GM21515 (cell line): ENCODE data around the gene LGALS4.
"Not testable (repeated sequence)": the region's sequence is repeated elsewhere in the genome, so short reads cannot be mapped to it uniquely, and the experiment has no call there.

Experiments
- ATAC-seq: cut with Tn5 transposase; IDR thresholded peaks from one replicate; pipeline ENCODE4 v1.9.1; 2021; ENCODE audit not compliant: unreplicated experiment

LGALS4 gene

DNA sequence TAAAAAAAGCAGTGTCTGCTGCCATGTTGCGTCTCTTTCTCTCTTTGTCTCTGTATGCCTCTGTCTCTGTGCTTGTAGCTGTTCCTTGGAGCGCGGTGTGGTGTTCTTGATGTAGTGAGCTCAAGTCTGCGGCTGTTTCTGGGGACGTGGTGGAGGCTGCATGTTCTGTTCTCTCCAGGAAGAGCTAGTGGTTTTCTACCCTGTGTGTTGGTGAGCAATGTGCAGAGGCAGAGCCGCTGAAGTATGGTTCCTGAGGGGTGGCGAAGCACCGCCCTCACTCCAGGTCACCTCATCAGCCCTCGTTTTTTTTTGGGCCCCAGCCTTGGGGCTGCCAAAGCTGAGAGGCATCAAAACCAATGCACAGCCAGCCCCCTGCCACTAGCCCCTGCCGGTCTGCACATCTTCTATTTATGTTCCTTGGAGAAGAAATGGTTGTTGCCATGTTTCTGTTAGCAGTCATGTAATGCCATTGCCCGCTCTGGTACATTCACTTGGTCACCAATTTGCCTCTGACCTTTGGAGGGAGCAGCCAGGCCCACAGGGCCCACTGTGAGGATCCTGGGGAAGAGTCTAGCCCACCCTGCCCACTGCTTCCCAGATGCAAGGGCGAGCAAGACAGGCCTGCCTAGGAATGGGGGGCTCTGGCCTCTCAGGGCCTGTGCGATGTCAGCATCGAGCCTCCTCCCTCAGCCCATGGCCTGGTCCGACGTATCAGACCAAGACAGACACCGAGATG is 29.9 kb upstream of the LGALS4 start:
- ATAC-seq, result no peak

DNA sequence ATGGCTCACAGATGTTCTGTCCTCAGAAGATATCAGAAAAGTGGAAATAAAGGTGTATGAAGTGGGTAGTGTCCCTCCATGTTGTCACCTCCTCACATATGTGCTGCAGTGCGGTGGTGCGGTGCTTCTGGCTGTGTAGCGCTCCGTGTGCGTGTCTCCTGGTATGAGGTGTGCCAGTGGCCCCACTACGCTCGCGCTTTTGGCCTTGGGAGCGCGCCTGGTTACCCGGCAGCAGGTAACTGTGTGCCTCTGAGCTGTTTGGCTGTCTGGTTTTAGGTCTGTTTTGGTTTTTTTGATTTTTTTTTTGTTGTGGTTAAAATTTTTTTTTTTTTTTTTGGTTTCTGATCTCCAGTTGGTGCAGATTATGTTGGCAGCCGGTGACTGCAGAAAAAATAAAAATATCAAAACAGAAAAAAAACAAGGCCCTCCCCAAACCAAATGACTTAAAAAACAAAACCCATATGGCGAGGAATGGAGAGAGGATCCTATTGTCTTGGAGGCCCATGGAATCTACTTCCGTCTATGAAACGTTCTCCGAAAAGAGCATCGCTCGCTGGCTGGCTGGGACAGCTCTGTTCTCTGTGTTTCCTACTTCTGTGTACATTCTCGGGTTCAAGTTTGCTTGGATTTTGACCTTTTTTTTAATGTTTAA is 29.2 kb upstream of the LGALS4 start:
- no peak for ATAC-seq

DNA sequence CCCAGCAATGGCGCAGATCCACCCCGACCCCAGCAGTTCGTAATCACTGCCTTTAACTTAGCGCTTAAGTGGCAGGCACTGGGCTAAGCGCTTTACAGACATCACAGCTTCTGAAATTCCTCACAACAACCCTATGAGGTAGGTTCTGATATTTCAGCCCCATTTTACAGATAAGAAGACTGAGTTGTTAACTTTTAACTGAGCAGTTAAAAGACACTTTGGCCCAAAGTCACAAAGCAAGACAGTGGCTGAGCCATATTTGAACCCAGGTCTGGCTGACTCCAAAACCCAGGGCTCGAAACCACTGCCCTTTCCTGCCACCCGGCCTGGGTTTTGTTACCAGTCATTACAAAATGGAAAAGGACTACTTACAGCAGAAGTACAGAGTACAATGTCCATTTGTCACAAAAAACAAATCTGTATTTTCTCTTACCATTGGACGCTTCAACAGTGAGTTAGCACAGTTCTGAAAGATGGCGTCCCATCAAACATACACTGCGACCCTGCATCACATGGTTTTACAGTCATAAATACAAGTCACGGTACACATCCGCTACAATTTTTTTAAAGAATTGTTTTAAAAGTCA is 28.5 kb upstream of the LGALS4 start:
- no peak for ATAC-seq

DNA sequence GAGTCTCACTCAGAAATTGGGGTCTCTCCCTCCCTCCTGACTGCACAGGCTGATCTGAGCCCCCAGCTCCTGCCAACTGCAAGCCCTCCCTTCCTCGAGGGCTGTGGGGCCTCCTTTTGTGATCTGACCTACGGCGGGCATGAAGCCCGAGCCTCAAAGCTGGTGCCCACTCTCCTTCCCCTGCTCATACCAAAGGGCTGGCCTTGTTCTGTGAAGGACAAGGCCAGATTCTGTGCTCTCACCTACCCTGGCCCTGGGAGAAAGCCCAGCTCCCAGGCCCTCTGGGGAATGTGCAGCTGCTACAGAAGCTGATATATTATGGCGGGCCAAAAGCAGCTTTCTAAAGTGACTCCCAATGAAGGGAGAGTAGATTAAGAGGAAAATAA is 27.8 kb upstream of the LGALS4 start:
- no peak for ATAC-seq

DNA sequence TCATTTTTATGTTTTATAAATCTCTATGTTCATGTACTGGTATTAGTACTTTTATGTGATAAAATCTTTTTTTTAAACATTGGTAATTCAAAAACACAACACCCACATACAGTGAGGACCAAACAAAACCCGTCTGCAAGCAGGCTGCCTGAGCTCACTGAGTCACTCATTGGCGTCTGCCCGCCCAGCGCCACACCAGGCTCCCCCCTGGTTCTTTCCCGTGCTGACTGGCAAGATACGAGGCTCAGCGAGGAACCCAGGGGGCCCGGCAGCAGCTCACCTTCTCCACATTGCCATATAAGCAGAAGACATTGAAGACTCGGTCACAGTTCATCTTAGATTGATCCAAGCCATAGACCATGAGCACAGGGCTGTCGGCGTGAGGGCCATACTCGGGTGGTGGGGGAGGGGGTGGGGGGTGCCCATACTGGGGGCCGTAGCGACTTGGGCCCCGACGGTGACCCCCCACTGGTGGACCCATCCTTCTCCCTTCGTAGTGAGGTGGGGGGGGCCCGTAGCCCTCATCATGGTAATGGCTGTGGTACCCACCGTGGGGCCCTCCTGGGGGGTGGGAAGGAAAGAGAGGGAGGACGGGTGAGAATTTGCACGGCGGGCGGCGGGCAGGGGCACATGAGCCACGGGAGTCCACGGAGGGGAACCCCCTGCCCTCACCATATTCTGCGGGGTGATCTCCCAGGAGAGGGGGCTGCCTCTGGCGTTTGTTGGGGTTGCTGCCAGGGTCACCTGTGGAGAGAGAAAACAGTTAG is 27.3 kb upstream of the LGALS4 start:
- ATAC-seq, result no peak

DNA sequence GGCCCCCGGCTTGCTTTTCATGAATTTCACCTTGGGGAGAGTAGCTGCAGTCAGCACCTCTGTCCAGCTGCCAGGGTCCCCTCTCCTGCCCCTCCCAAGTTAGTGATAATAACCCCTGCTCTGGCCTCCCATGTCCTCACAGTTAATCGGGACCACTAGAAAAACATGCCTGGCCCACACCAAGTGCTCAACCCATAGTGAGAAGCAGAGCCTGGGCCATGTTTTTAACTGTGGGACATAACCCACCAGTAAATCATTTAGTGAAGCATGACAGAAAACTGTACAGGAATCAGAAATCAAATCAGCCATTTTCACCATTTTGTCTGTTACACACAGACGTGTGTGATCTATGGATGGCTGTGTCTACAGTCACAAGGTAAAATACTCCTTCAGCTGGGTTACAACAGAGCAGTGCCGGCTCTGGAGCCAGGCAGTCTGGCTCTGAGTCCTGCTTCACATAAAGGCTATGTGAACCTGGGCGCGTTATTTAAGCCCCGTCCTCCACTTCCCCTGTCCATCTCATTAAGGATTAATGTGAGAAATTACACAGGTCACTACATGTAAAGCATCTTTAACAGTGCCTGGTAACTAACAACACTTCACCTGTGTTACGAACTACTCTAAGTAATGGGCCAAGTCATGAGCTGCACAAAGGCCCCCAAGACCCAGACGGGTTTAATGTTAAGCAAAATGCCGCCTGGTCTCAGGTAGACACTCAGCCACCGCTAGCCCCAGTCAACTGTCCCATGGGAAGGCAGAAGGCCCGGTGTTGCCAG is 26.4 kb upstream of the LGALS4 start:
- ATAC-seq, result no peak

DNA sequence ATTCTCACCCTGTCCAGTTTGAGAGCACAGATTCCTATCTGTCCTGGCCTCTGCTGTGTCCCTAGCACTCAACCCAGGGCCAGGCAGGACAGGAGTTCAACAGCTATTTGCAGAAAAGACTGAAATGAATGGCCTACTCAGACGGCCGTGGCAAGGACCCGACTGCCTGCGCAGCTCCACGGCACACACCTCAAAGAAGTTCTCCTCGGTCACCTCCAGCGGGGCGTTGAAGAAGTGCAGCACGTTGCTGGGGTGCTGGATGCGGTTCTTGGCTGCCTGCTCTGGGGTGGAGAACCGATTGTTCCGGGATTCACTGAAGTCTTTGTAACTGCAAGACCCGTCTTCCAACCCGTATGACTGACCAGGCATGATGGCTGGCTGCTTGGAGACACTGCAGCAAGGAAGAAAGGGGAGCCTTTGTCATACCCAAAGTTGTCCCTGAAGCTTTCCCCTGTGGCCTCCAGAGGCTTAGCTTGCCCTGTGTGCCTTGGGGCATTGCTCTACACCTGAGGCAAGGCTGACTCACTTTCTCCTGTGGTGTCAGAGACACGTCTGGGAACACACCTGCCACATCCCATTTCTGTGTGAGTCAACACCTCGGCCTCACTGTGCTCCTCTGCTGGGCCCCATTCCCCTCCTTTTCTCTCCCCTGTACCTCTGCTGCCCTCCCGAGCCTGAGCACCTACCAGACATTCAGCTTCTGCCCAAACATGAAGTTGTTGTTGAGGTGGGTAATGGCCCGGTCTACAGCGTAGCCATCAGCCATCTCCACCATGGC is 25.7 kb upstream of the LGALS4 start:
- ATAC-seq, result no peak

DNA sequence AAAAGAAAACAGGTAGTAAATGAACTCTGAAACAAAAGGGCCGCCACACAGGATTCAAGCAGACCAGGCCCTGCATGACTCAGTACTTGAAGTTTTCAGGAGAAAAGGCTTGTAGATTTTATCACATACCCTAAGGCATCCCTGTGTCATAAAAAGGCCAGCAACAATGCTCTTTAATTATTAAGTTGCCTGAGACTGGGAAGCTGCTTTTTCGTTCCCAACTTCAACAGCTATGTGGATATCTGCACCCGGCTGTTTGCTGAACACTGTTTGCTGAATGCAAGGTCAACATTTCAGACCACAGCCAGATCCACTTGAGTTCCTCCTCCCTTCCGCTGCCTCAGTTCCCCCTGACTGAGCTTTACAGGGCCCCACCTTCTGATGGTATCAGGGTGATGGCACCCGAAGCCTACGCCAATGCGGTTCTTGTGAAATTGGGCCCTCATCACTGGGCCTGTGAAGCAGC is 24.9 kb upstream of the LGALS4 start:
- no peak for ATAC-seq

DNA sequence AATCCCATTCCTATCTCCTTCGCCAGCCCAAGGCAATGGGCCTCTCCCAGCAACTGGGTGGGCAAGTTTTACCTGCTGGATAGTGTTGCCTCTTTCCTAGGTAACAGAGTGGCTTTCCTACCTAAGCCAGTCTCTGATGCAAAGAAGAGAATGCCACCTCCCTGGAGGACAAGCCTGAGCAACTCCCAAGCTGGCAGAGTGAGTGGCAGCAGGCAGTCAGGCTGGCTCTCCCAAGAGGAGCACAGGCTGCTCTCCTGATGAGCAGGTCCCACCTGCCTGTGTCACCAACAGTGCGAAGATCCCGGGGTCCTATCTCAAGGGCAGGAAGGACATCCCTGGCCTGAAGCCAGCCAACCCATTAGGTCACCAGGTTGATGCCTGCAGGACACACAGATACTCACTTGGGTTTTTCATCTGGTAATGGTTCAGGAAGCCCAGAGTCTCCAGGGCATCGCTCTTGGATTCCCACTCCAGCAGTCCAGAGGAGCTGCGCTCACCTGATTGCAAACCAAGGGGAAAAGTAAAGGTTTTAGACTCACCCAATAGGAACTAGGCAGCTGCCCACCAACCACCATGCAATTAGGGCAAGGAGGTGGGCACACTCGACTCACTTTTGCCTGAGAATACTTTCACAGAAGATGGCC is 24.4 kb upstream of the LGALS4 start:
- no peak for ATAC-seq

DNA sequence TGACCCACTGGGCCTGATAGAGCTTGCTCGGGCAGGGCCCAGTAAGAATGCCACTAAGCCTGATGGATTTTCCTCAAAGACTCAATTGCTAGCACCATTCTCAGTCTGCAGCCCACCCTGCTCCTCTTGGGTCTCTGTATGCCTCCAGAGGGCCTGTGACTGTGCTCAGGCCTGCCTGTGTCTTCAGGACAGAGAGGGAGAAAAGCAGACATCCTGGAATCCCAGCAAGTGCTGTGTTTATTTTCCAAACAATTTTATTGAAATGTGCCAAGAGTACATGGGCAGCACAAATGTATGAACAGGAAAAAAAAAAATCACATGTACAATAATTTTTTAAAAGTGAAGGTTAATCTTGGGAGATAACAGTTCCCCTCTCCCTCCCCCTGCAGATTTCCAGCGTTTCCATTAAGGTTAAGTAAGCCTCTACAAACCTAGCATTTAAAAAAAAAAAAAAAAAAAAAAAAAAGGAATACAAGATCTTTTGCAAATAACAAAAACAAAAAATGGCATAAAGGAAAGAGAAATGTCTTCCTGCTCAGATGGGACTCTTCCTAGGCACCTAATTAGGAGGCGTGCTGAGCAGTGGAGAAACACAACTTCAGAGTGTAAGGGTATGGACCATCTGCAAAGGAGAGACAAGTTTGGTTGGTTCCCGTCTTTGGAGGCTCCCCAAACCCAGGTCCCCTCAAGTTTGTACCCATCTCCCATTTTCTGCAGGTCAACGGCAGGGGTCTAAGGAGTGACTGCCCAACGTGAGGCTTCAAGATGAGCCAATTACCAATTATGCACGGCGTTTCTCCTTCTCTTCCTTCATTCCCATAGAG is 23.6 kb upstream of the LGALS4 start:
- ATAC-seq, result no peak

DNA sequence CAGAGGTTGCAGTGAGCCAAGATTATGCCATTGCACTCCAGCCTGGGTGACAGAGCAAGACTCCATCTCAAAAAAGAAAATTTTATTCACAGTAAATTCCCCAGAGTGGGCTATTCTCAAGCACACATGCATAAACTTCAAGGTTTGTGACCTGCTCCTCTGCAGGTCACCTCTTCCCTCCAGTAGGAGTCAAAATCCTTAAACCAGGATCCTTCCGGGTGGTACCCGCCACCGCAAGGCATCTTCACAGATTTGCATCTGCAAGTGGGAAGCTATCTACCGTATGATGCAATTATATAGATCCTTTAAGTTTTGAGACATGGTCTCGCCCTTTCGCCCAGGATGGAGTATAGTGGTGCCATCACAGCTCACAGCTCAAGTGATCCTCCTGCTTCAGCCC is 21.8 kb upstream of the LGALS4 start:
- no peak for ATAC-seq

DNA sequence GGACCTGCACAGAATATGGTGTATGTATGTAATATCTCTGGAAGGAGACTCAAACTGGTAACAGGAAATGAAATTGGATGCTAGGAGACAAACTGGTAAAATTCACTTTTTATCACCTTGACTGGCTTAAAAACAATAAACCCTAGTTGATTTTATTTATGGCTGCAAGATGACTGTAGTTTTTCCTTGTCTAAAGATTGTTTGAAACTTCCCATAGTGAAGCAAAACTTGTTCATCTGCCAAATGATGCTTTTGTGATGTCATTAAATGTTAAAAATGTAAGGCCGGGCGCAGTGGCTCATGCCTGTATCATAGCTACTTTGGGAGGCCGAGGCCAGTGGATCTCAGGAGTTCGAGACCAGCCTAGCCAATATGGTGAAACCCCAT is 21.4 kb upstream of the LGALS4 start:
- ATAC-seq, result no peak

DNA sequence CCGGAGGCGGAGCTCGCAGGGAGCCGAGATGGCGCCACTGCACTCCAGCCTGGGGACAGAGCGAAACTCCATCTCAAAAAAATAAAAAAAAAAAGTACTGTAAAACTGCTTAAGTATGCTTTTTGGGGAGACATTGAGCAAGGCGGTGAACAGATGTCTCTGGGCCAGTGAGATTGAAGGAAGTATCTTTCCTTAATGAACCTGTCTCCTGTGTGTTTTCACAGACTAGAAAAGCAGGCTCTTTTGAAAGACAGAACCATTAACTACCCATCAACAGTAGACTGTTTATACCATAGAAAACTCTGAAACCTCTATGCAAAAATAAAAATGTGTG is 20.3 kb upstream of the LGALS4 start:
- no peak for ATAC-seq

DNA sequence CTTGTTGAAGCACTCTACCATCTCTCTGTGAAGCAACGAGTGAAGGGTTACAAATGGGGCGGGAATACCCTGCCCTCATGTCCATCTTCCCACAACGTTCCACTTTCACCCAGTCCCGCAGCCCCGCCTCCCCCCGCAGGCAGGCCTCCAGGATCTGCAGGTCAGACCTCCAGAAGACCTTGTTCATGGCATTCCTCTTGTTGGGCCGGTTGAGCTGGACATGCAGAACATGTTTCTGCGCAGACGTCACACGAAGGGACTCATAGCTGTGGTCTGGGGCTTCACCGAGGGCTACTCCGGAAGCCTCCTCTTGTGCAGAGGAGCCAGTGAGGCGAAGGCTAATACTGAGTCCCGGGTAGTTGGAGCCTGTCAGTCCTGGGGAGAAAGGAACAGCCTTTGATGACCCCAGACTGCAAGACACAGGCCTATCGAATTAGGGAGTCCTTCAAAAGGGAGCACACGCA is 18.4 kb upstream of the LGALS4 start:
- ATAC-seq, result peak; percentile 33

DNA sequence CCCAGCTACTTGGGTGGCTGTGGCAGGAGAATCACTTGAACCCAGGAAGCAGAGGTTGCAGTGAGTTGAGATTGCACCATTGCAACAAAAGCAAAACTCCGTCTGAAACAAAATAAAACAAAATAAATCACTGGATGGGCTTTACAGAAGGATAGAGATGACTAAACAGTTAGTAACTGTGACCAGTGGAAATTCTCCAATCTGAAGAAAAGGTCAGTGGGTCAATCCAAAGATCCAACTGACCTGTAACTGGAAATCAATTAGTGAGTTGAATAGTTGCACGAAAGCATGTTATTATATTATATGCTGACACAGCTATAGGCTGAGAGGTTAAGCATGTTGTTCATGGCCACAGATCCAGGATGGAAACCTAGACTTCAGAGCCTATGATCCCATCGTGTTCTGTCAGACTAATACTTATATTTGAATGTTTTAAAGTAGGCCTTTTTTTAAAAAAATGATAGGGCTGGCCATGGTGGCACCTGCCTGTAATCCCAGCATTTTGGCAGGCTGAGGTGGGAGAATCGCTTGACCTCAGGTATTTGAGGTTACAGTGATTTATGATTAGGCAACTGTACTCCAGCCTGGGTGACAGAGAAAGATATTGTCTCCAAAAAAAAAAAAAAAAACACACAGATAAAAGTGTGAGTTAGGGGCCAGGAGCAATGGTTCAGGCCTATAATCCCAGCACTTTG is 17.4 kb upstream of the LGALS4 start:
- no peak for ATAC-seq

DNA sequence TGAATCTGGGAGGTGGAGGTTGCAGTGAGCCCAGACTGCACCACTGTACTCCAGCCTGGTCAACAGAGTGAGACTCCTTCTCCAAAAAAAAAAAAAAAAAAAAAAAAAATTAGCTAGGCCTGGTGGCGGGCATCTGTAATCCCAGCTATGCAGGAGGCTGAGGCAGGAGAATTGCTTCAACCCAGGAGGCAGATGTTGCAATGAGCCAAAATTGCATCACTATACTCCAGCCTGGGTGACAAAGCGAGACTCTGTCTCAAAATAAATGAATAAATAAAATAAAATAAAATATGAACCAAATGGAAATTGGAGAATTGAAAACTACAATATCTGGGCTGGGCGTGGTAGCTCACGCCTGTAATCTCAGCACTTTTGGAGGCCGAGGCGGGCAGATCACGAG is 16.5 kb upstream of the LGALS4 start:
- not testable (repeated sequence) for ATAC-seq

DNA sequence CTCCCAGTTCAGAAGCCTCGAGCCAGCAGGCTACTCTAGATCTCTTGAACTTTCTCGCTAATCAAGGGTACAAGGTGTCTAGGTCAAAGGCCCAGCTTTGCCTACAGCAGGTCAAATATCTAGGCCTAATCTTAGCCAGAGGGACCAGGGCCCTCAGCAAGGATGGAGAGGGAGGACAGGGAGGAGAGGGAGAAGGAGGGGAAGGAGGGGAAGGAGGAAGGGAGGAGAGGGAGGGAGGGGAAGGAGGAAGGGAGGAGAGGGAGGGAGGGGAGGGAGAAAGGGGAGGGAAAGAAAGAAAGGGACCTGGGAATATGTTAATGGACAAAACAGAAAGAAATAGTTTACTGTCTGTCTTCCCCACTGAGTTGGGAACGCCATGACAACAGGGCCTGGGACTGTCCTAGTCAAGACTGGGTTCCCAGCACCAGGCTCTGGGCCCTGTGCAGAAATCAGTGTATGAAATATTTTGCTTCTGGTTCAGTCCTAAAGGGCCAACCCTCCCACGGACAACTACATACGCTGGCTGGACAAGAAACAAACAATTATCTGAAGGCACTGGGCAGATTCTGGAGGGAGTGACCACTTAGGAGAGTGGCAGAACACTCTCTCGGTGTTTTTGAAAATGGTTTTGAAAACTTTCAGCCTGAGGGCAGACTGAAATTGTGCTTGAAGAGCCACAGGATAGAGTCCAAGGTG is 14.3 kb upstream of the LGALS4 start:
- no peak for ATAC-seq

DNA sequence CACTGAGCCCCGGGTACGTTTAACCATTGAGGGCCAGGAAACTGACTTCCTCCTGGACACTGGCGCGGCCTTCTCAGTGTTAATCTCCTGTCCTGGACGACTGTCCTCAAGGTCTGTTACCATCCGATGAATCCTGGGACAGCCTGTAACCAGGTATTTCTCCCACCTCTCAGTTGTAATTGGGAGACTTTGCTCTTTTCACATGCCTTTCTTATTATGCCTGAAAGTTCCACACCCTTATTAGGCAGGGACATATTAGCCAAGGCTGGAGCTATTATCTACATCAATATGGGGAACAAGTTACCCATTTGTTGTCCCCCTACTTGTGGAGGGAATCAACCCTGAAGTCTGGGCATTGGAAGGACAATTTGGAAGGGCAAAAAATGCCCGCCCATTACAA is 13.2 kb upstream of the LGALS4 start:
- ATAC-seq, result not testable (repeated sequence)
